AG09309 (cell line): ENCODE data around the gene AQP6.
"Not testable (repeated sequence)": the region's sequence is repeated elsewhere in the genome, so short reads cannot be mapped to it uniquely, and the experiment has no call there.

ENCODE experiments used
- DNase-seq: peaks from one replicate; pipeline ENCODE4 v3.0.0-alpha.2; 2010; ENCODE audit warnings: low read depth
- H3K4me3 ChIP-seq: 2 replicates; pipeline ENCODE4 v1.5.1; 2011; ENCODE audit warnings: mild to moderate bottlenecking, low read depth, low read length, moderate library complexity; ENCODE audit not compliant: control insufficient read depth
- CTCF ChIP-seq: IDR thresholded peaks from 2 replicates; pipeline ENCODE4 v1.5.1; 2011; ENCODE audit warnings: mild to moderate bottlenecking, low read depth, low read length, inconsistent platforms; ENCODE audit not compliant: insufficient read depth, control insufficient read depth; ENCODE audit errors: missing control alignments

The AQP6 gene

GRCh38 chr12:49982246-49983087 lies 9.7 kb downstream of the AQP6 start:
- H3K4me3 ChIP-seq, result no peak overlapping the region
- no peak for DNase-seq
- TF ChIP-seq CTCF, result no peak

- TF ChIP-seq CTCF, result no peak
- no peak overlapping the region for H3K4me3 ChIP-seq
- peak; percentile 60 for DNase-seq
Measured at GRCh38 chr12:49983892-49984291, 11.1 kb downstream of the AQP6 start.

- H3K4me3 ChIP-seq, result no peak overlapping the region
- DNase-seq, result no peak
- TF ChIP-seq CTCF, result no peak
Measured at GRCh38 chr12:49984476-49985359, 12.0 kb downstream of the AQP6 start.

GRCh38 chr12:49985981-49986380 lies 13.2 kb downstream of the AQP6 start:
- DNase-seq, result no peak
- no peak overlapping the region for H3K4me3 ChIP-seq
- TF ChIP-seq CTCF, result no peak

GRCh38 chr12:49986476-49986875 lies 13.7 kb downstream of the AQP6 start:
- DNase-seq, H3K4me3 ChIP-seq: not testable (repeated sequence)

GRCh38 chr12:49987625-49988303 lies 15.0 kb downstream of the AQP6 start:
- DNase-seq, result no peak
- no peak overlapping the region for H3K4me3 ChIP-seq
- no peak for TF ChIP-seq CTCF

- H3K4me3 ChIP-seq, DNase-seq: not testable (repeated sequence)
Measured at GRCh38 chr12:49989400-49989799, 16.7 kb downstream of the AQP6 start.
